GM23338 (cell line): ENCODE results near the gene EDN1. TPM values are rescaled to one million over a fixed set of nuclear protein-coding genes. Genes with fewer than 3 reads are reported as not detected.

ENCODE experiments used
- ATAC-seq: fragments of 200-7000 bp; cut with Tn5 transposase; 3 replicates; pipeline ENCODE4 v1.9.1; 2020
- DNase-seq: peaks from one replicate; pipeline ENCODE4 v3.0.0-alpha.2; 2015; ENCODE audit warnings: low spot score
- H2AFZ ChIP-seq: fragments of 200-600 bp; sonication (generic); 2 replicates; pipeline ENCODE4 v1.8.0; 2016; ENCODE audit warnings: antibody characterized with exemption, mild to moderate bottlenecking, moderate library complexity
- H3F3A ChIP-seq: fragments of 200-600 bp; sonication (generic); replicated peaks from 2 replicates; pipeline ENCODE4 v1.8.0; 2017; ENCODE audit warnings: antibody characterized with exemption, mixed run types, low read depth
- H3K27ac ChIP-seq: fragments of 200-600 bp; sonication (generic); 2 replicates; pipeline ENCODE4 v1.6.1; 2016; ENCODE audit warnings: low read depth
- H3K27me3 ChIP-seq: fragments of 200-600 bp; sonication (generic); 2 replicates; pipeline ENCODE4 v1.8.0; 2016; ENCODE audit warnings: mild to moderate bottlenecking, mixed run types, moderate library complexity; ENCODE audit not compliant: insufficient read depth
- H3K36me3 ChIP-seq: fragments of 200-600 bp; sonication (generic); 2 replicates; pipeline ENCODE4 v1.8.0; 2016; ENCODE audit warnings: mild to moderate bottlenecking; ENCODE audit not compliant: insufficient read depth
- H3K4me1 ChIP-seq: fragments of 200-600 bp; sonication (generic); 2 replicates; pipeline ENCODE4 v1.8.0; 2016; ENCODE audit warnings: mild to moderate bottlenecking, moderate library complexity; ENCODE audit not compliant: insufficient read depth
- H3K4me2 ChIP-seq: fragments of 200-600 bp; sonication (generic); 2 replicates; pipeline ENCODE4 v1.7.1; 2017; ENCODE audit warnings: mixed run types
- H3K4me3 ChIP-seq: fragments of 200-600 bp; sonication (generic); 2 replicates; pipeline ENCODE4 v1.6.1; 2016; ENCODE audit warnings: mixed run types
- H3K79me2 ChIP-seq: fragments of 200-600 bp; sonication (generic); replicated peaks from 2 replicates; pipeline ENCODE4 v1.8.0; 2017; ENCODE audit warnings: mild to moderate bottlenecking; ENCODE audit not compliant: insufficient read depth
- H3K9me2 ChIP-seq: fragments of 200-600 bp; sonication (generic); 2 replicates; pipeline ENCODE4 v1.8.0; 2017; ENCODE audit not compliant: insufficient read depth
- H4K20me1 ChIP-seq: fragments of 200-600 bp; sonication (generic); replicated peaks from 2 replicates; pipeline ENCODE4 v1.8.0; 2017; ENCODE audit warnings: mild to moderate bottlenecking; ENCODE audit not compliant: insufficient read depth
- H3K27ac Mint-ChIP-seq: 2 replicates; pipeline ENCODE4 v1.8.0; 2020; ENCODE audit warnings: inconsistent platforms, mild to moderate bottlenecking, moderate library complexity, mixed read lengths
- H3K27me3 Mint-ChIP-seq: 3 replicates; pipeline ENCODE4 v1.8.0; 2022; ENCODE audit warnings: low read depth, mild to moderate bottlenecking, moderate library complexity, mixed read lengths, inconsistent platforms; ENCODE audit not compliant: insufficient read depth, poor library complexity
- H3K36me3 Mint-ChIP-seq: 3 replicates; pipeline ENCODE4 v1.8.0; 2021; ENCODE audit warnings: low read depth, mild to moderate bottlenecking, inconsistent platforms, moderate library complexity, mixed read lengths
- H3K4me1 Mint-ChIP-seq: 3 replicates; pipeline ENCODE4 v1.8.0; 2020; ENCODE audit warnings: mild to moderate bottlenecking, inconsistent platforms, mixed read lengths
- H3K4me3 Mint-ChIP-seq: 3 replicates; pipeline ENCODE4 v1.8.0; 2021; ENCODE audit warnings: moderate library complexity, mild to moderate bottlenecking, inconsistent platforms, mixed read lengths
- H3K9me3 Mint-ChIP-seq: 3 replicates; pipeline ENCODE4 v1.8.0; 2020; ENCODE audit warnings: moderate library complexity, mild to moderate bottlenecking, inconsistent platforms, mixed read lengths
- CREB1 ChIP-seq: fragments of 250-450 bp; sonication (Bioruptor Pico); IDR thresholded peaks from 2 replicates; pipeline ENCODE4 v1.5.0; 2020; ENCODE audit warnings: low read depth, mild to moderate bottlenecking, moderate library complexity
- CTCF ChIP-seq, 2 experiments: fragments of 200-600 bp in 1 of 2; sonication (generic) in 1 of 2; conservative IDR thresholded peaks; 2 replicates each; pipeline versions ENCODE4 v1.5.1 to v1.6.1; 2016 to 2017; ENCODE audit warnings: antibody characterized with exemption in 2 of 2, low read depth in 2 of 2, mild to moderate bottlenecking in 2 of 2, moderate library complexity in 1 of 2
- EZH2 ChIP-seq: fragments of 200-600 bp; sonication (generic); IDR thresholded peaks from one replicate; pipeline ENCODE4 v1.8.0; 2017; ENCODE audit warnings: antibody characterized with exemption, mild to moderate bottlenecking, low read depth; ENCODE audit not compliant: unreplicated experiment
- EZH2phosphoT487 ChIP-seq: fragments of 200-600 bp; sonication (generic); IDR thresholded peaks from one replicate; pipeline ENCODE4 v1.8.1; 2018; ENCODE audit warnings: antibody characterized with exemption; ENCODE audit not compliant: unreplicated experiment
- JUNB ChIP-seq: IDR thresholded peaks from one replicate; pipeline ENCODE4 v1.6.1; 2016; ENCODE audit warnings: antibody characterized with exemption; ENCODE audit not compliant: unreplicated experiment
- NANOG ChIP-seq: IDR thresholded peaks from 2 replicates; pipeline ENCODE4 v1.6.1; 2016; ENCODE audit warnings: antibody characterized with exemption, borderline replicate concordance
- POLR2AphosphoS5 ChIP-seq: IDR thresholded peaks from 2 replicates; pipeline ENCODE4 v1.6.1; 2016; ENCODE audit warnings: antibody characterized with exemption, low read depth
- REST ChIP-seq: IDR thresholded peaks from one replicate; pipeline ENCODE4 v1.6.1; 2018; ENCODE audit warnings: antibody characterized with exemption; ENCODE audit not compliant: unreplicated experiment
- STAT1 ChIP-seq: IDR thresholded peaks from one replicate; pipeline ENCODE4 v1.6.1; 2016; ENCODE audit warnings: antibody characterized with exemption; ENCODE audit not compliant: unreplicated experiment
- ZNF114 ChIP-seq: fragments of 250-450 bp; sonication (Bioruptor Pico); IDR thresholded peaks from 2 replicates; pipeline ENCODE4 v1.5.0; 2020; ENCODE audit warnings: mild to moderate bottlenecking, moderate library complexity
- ZNF331 ChIP-seq: fragments of 250-450 bp; sonication (Bioruptor Pico); IDR thresholded peaks from 2 replicates; pipeline ENCODE4 v1.5.0; 2020; ENCODE audit warnings: low read depth, mild to moderate bottlenecking, moderate library complexity
- polyA plus RNA-seq: library from polyadenylated mRNA; unstranded; fragments of >200 nt; fragmentation: Nextera tagmentation; extraction: Ambion mirVana; gene quantifications from 2 replicates; pipeline ENCODE4 v1.2.1, GENCODE V29; 2016
- total RNA-seq: library from RNA; depleted of rRNA; stranded (reverse); fragments of >200 nt; shearing (Covaris generic); gene quantifications from 2 replicates; pipeline ENCODE4 v1.2.3, GENCODE V29; 2014
- TF ChIP-seq, protein P1 (sequence below): fragments of 250-450 bp; sonication (Bioruptor Pico); IDR thresholded peaks from 2 replicates; pipeline ENCODE4 v1.5.0; 2020; ENCODE audit warnings: mild to moderate bottlenecking, moderate library complexity
- TF ChIP-seq, protein P2 (sequence below): IDR thresholded peaks from 2 replicates; pipeline ENCODE4 v1.6.1; 2016; ENCODE audit warnings: antibody characterized with exemption

Gene EDN1
- total and polyA plus RNA-seq, 2 experiments from 2014 or later, result 0.80 to 1.2 TPM

GRCh38 chr6:12269110-12269509 is 21.1 kb upstream of the EDN1 start (continued):
- TF ChIP-seq, protein P1, sequence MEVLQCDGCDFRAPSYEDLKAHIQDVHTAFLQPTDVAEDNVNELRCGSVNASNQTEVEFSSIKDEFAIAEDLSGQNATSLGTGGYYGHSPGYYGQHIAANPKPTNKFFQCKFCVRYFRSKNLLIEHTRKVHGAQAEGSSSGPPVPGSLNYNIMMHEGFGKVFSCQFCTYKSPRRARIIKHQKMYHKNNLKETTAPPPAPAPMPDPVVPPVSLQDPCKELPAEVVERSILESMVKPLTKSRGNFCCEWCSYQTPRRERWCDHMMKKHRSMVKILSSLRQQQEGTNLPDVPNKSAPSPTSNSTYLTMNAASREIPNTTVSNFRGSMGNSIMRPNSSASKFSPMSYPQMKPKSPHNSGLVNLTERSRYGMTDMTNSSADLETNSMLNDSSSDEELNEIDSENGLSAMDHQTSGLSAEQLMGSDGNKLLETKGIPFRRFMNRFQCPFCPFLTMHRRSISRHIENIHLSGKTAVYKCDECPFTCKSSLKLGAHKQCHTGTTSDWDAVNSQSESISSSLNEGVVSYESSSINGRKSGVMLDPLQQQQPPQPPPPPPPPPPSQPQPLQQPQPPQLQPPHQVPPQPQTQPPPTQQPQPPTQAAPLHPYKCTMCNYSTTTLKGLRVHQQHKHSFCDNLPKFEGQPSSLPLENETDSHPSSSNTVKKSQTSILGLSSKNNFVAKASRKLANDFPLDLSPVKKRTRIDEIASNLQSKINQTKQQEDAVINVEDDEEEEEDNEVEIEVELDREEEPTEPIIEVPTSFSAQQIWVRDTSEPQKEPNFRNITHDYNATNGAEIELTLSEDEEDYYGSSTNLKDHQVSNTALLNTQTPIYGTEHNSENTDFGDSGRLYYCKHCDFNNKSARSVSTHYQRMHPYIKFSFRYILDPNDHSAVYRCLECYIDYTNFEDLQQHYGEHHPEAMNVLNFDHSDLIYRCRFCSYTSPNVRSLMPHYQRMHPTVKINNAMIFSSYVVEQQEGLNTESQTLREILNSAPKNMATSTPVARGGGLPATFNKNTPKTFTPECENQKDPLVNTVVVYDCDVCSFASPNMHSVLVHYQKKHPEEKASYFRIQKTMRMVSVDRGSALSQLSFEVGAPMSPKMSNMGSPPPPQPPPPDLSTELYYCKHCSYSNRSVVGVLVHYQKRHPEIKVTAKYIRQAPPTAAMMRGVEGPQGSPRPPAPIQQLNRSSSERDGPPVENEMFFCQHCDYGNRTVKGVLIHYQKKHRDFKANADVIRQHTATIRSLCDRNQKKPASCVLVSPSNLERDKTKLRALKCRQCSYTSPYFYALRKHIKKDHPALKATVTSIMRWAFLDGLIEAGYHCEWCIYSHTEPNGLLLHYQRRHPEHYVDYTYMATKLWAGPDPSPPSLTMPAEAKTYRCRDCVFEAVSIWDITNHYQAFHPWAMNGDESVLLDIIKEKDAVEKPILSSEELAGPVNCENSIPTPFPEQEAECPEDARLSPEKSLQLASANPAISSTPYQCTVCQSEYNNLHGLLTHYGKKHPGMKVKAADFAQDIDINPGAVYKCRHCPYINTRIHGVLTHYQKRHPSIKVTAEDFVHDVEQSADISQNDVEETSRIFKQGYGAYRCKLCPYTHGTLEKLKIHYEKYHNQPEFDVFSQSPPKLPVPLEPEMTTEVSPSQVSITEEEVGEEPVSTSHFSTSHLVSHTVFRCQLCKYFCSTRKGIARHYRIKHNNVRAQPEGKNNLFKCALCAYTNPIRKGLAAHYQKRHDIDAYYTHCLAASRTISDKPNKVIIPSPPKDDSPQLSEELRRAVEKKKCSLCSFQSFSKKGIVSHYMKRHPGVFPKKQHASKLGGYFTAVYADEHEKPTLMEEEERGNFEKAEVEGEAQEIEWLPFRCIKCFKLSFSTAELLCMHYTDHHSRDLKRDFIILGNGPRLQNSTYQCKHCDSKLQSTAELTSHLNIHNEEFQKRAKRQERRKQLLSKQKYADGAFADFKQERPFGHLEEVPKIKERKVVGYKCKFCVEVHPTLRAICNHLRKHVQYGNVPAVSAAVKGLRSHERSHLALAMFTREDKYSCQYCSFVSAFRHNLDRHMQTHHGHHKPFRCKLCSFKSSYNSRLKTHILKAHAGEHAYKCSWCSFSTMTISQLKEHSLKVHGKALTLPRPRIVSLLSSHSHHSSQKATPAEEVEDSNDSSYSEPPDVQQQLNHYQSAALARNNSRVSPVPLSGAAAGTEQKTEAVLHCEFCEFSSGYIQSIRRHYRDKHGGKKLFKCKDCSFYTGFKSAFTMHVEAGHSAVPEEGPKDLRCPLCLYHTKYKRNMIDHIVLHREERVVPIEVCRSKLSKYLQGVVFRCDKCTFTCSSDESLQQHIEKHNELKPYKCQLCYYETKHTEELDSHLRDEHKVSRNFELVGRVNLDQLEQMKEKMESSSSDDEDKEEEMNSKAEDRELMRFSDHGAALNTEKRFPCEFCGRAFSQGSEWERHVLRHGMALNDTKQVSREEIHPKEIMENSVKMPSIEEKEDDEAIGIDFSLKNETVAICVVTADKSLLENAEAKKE (CRISPR knock-in tag), result no peak
- TF ChIP-seq CREB1 (CRISPR knock-in tag) (no peak), EZH2phosphoT487 (no peak), NANOG (no peak)
- TF ChIP-seq, protein P2, sequence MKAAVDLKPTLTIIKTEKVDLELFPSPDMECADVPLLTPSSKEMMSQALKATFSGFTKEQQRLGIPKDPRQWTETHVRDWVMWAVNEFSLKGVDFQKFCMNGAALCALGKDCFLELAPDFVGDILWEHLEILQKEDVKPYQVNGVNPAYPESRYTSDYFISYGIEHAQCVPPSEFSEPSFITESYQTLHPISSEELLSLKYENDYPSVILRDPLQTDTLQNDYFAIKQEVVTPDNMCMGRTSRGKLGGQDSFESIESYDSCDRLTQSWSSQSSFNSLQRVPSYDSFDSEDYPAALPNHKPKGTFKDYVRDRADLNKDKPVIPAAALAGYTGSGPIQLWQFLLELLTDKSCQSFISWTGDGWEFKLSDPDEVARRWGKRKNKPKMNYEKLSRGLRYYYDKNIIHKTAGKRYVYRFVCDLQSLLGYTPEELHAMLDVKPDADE, result no peak

GRCh38 chr6:12270551-12271230 is 19.5 kb upstream of the EDN1 start:
- Histone ChIP-seq H3K4me1 (no peaks in the 10 kb centered on the region), H3K27ac (no peak overlapping the region)
- TF ChIP-seq ZNF114 (CRISPR knock-in tag), result no peak
- TF ChIP-seq CTCF (conservative IDR thresholded peaks at IDR 0.05; ENCODE audit: low read depth in 2 of 2), result no peak
- TF ChIP-seq NANOG, result no peak
- TF ChIP-seq REST, result no peak
- TF ChIP-seq EZH2, result no peak
- no peak for TF ChIP-seq JUNB
- TF ChIP-seq ZNF331 (CRISPR knock-in tag), result no peak
- no peak for TF ChIP-seq POLR2AphosphoS5
- no peak for TF ChIP-seq STAT1

More at GRCh38 chr6:12270551-12271230, 19.5 kb upstream of the EDN1 start:
- no peak overlapping the region for H3K4me3 ChIP-seq
- Mint-ChIP-seq H3K4me3 (no peak overlapping the region), H3K9me3 (peaks cover 8% of the 10 kb centered on the region; the same call in 2 of the 3 replicates), H3K27me3 (no peaks in the 10 kb centered on the region), H3K36me3 (peaks cover 8% of the 10 kb centered on the region; the same call in 2 of the 3 replicates), H3K4me1 (no peaks in the 10 kb centered on the region), H3K27ac (no peak overlapping the region)
- H4K20me1 ChIP-seq, result no peaks in the 10 kb centered on the region
- no peak overlapping the region for H3K4me2 ChIP-seq
- H3K9me2 ChIP-seq, result no peaks in the 10 kb centered on the region; the same call in 1 of the 2 replicates
- H3F3A ChIP-seq, result no peaks in the 10 kb centered on the region
- DNase-seq (no peak), ATAC-seq (no peak)
- peaks cover 5% of the 10 kb centered on the region; the same call in 1 of the 2 replicates for H3K36me3 ChIP-seq
- no peaks in the 10 kb centered on the region for H3K27me3 ChIP-seq
- no peaks in the 10 kb centered on the region for H3K79me2 ChIP-seq
- no peak overlapping the region for H2AFZ ChIP-seq
